CD4-positive, alpha-beta T cell (primary cell): ENCODE measurements around the gene DZIP1. TPM values are rescaled to one million over a fixed set of nuclear protein-coding genes. Genes with fewer than 3 reads are reported as not detected.

Experiments used
- ATAC-seq: fragments of 200-7000 bp; cut with Tn5 transposase; one replicate; pipeline ENCODE4 v1.10.0; 2022; ENCODE audit warnings: mild to moderate bottlenecking; ENCODE audit not compliant: poor library complexity
- CTCF ChIA-PET: fragments of 350-600 bp; sonication (Branson Sonifier 250); formaldehyde crosslinking; loops from one replicate; lab custom pipeline; 2021; ENCODE audit warnings: antibody characterized with exemption, inconsistent platforms; lab: Charles Lee
- POLR2A ChIA-PET: fragments of 350-600 bp; sonication (Branson Sonifier 250); formaldehyde crosslinking; loops from one replicate; lab custom pipeline; 2021; ENCODE audit warnings: antibody characterized with exemption, inconsistent platforms; lab: Charles Lee
- DNase-seq, 14 experiments: peaks; one replicate each; pipeline ENCODE4 v3.0.0-alpha.2; 2013 to 2020; ENCODE audit warnings: mixed read lengths in 2 of 14
- H3K27ac ChIP-seq, 2 donors: one replicate each; pipeline versions ENCODE4 v1.5.1 to v1.7.0; 2013; ENCODE audit warnings: low read length in 2 of 2, low read depth in 1 of 2, mild to moderate bottlenecking in 1 of 2
- H3K27me3 ChIP-seq, 2 experiments: 1 replicate in 1 of 2; 2 replicates in 1 of 2; pipeline versions ENCODE4 v1.6.1 to v1.7.0; 2013; ENCODE audit warnings: low read length in 2 of 2, control low read depth in 1 of 2, mild to moderate bottlenecking in 1 of 2, moderate library complexity in 1 of 2; ENCODE audit not compliant: insufficient read depth in 2 of 2, control insufficient read depth in 1 of 2
- H3K36me3 ChIP-seq: one replicate; pipeline ENCODE4 v1.6.1; 2013; ENCODE audit warnings: low read length, control low read depth; ENCODE audit not compliant: insufficient read depth
- H3K4me1 ChIP-seq: one replicate; pipeline ENCODE4 v1.6.1; 2013; ENCODE audit warnings: low read length, control low read depth; ENCODE audit not compliant: insufficient read depth
- H3K4me3 ChIP-seq: one replicate; pipeline ENCODE4 v1.5.1; 2013; ENCODE audit warnings: mild to moderate bottlenecking, low read length, moderate library complexity
- H3K9me3 ChIP-seq, 2 experiments: 1 replicate in 1 of 2; 2 replicates in 1 of 2; pipeline versions ENCODE4 v1.6.1 to v1.7.0; 2013; ENCODE audit warnings: low read length in 2 of 2, mild to moderate bottlenecking in 2 of 2, control low read depth in 1 of 2, moderate library complexity in 1 of 2; ENCODE audit not compliant: control insufficient read depth in 1 of 2, insufficient read depth in 1 of 2
- H3K27ac Mint-ChIP-seq: one replicate; pipeline ENCODE4 v1.8.0; 2020; ENCODE audit warnings: mixed read lengths
- H3K27me3 Mint-ChIP-seq: one replicate; pipeline ENCODE4 v1.8.0; 2021; ENCODE audit warnings: mixed read lengths
- H3K36me3 Mint-ChIP-seq: one replicate; pipeline ENCODE4 v1.8.0; 2021; ENCODE audit warnings: low read depth, mixed read lengths
- H3K4me1 Mint-ChIP-seq: one replicate; pipeline ENCODE4 v1.8.0; 2021; ENCODE audit warnings: low read depth, mixed read lengths
- H3K4me3 Mint-ChIP-seq: one replicate; pipeline ENCODE4 v1.8.0; 2020; ENCODE audit warnings: mild to moderate bottlenecking, mixed read lengths
- H3K9me3 Mint-ChIP-seq: one replicate; pipeline ENCODE4 v1.8.0; 2020; ENCODE audit warnings: mixed read lengths
- intact Hi-C, 2 experiments: fragments of 100-400 bp; cut with DNase I in 1 of 2; cut with micrococcal nuclease in 1 of 2; formaldehyde crosslinking; loops; one replicate each; pipeline versions ENCODE4 v1.15.1 to v1.9.0; 2023 to 2025; cut with DNase I, micrococcal nuclease
- total RNA-seq, 174 experiments: library from RNA in 2 of 174; stranded (reverse) in 2 of 174; gene quantifications; one replicate each; pipeline ENCODE4 v1.2.3 and lab custom pipeline; 2021 to 2026
- TF ChIP-seq, protein P1 (sequence below): fragments of 200-600 bp; IDR thresholded peaks from one replicate; pipeline ENCODE4 v1.8.0; 2022; ENCODE audit warnings: antibody characterized with exemption, mild to moderate bottlenecking

Gene DZIP1
- total RNA-seq, 2 experiments from 2014 or later = not detected

DNA sequence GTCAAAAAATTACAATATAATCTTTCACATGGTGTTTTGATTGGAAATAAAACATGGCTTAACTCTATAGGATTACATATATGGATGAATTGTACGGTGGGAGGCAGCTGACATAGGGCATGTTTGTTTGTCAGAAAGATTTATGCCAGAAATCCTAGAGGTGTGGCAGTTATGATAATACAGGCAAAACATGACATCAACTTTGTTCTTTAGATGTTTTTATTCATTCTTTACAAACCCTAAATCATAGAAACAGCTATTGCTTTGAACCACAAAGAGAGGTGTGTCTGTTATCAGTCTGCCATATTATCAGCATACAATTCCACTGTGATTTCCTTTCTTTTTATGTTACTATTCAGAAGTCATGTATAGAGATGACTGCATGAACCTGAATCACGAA, 100.2 kb downstream of the DZIP1 start:
- H3K27ac ChIP-seq = no peak overlapping the region
- intact Hi-C loops = no loop called here
- peaks cover 36% of the 10 kb centered on the region for H3K27me3 Mint-ChIP-seq
- ATAC-seq (no peak), DNase-seq (no peak)
- TF ChIP-seq, protein P1, sequence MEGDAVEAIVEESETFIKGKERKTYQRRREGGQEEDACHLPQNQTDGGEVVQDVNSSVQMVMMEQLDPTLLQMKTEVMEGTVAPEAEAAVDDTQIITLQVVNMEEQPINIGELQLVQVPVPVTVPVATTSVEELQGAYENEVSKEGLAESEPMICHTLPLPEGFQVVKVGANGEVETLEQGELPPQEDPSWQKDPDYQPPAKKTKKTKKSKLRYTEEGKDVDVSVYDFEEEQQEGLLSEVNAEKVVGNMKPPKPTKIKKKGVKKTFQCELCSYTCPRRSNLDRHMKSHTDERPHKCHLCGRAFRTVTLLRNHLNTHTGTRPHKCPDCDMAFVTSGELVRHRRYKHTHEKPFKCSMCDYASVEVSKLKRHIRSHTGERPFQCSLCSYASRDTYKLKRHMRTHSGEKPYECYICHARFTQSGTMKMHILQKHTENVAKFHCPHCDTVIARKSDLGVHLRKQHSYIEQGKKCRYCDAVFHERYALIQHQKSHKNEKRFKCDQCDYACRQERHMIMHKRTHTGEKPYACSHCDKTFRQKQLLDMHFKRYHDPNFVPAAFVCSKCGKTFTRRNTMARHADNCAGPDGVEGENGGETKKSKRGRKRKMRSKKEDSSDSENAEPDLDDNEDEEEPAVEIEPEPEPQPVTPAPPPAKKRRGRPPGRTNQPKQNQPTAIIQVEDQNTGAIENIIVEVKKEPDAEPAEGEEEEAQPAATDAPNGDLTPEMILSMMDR = no peak
- CTCF ChIA-PET = no interaction called here
- no peaks in the 10 kb centered on the region for H3K9me3 ChIP-seq
- no peaks in the 10 kb centered on the region for H3K36me3 ChIP-seq
- H3K4me1 ChIP-seq = no peaks in the 10 kb centered on the region
- H3K4me3 Mint-ChIP-seq = no peak overlapping the region
- no peaks in the 10 kb centered on the region for H3K9me3 Mint-ChIP-seq
- H3K36me3 Mint-ChIP-seq = no peaks in the 10 kb centered on the region
- no peak overlapping the region for H3K27ac Mint-ChIP-seq
- POLR2A ChIA-PET = no interaction called here
- no peak overlapping the region for H3K4me3 ChIP-seq
- H3K4me1 Mint-ChIP-seq = no peaks in the 10 kb centered on the region
- H3K27me3 ChIP-seq = peaks cover 3 to 16% of the 10 kb centered on the region in 2 experiments

DNA sequence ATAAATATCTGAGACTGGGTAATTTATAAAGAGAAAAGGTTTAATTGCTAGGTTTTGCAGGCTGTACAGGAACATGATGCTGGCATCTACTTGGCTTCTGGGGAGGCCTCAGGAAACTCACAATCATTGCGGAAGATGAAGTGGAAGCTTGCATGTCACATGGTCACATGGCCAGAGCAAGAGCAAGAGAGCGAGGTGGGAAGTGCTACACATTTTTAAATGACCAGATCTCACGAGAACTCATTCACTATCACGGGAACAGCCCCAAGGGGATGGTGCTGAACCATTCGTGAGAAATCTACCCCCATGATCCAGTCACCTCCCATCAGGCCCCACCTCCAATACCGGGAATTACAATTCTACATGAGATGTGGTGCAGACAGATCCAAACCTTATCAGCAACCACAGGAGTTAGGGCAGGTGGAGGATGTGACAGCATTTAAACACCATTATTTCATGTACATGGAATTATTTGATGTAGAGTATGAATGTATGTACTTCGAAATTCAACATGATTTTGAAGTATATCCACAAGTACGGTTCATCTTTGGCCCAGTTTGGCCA, 102.5 kb downstream of the DZIP1 start:
- H3K4me1 ChIP-seq = no peaks in the 10 kb centered on the region
- CTCF ChIA-PET = no interaction called here
- intact Hi-C loops = no loop called here
- no peaks in the 10 kb centered on the region for H3K9me3 ChIP-seq
- H3K4me3 ChIP-seq = no peak overlapping the region
- H3K27me3 Mint-ChIP-seq = peaks cover 22% of the 10 kb centered on the region
- no peaks in the 10 kb centered on the region for H3K4me1 Mint-ChIP-seq
- peaks cover 0 to 9% of the 10 kb centered on the region in 2 experiments for H3K27me3 ChIP-seq
- TF ChIP-seq, protein P1 = no peak
- POLR2A ChIA-PET = no interaction called here
- no peaks in the 10 kb centered on the region for H3K36me3 Mint-ChIP-seq
- H3K27ac ChIP-seq = no peak overlapping the region
- H3K4me3 Mint-ChIP-seq = no peak overlapping the region
- H3K27ac Mint-ChIP-seq = no peak overlapping the region
- H3K36me3 ChIP-seq = no peaks in the 10 kb centered on the region
- no peaks in the 10 kb centered on the region for H3K9me3 Mint-ChIP-seq
- DNase-seq (no peak), ATAC-seq (no peak)

DNA sequence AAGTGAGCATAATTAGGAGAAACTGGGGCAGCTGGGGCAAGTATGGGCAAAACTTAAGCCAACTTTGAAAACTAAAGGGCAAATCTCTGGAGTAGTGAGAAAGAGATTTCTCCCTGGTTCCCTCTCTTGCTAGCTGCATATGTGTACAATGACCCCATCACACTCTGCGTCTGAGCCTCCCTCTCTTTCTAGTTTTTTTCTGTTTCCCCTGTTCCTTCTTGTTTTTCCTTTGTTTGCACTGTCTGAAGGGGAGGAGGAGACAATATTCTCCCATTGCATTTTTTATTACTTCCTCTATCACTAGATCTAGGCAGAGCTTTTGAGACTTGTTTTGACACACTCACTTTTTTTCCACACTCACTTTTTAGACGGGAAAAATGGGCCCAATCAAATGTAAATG, 103.2 kb downstream of the DZIP1 start:
- TF ChIP-seq, protein P1 = no peak
- H3K27me3 Mint-ChIP-seq = peaks cover 21% of the 10 kb centered on the region
- no peaks in the 10 kb centered on the region for H3K4me1 Mint-ChIP-seq
- H3K27ac Mint-ChIP-seq = no peak overlapping the region
- POLR2A ChIA-PET = no interaction called here
- H3K4me1 ChIP-seq = no peaks in the 10 kb centered on the region
- no peak for ATAC-seq
- no peak overlapping the region for H3K4me3 ChIP-seq
- no peak overlapping the region for H3K27ac ChIP-seq
- H3K9me3 ChIP-seq = no peaks in the 10 kb centered on the region
- DNase-seq = no peak
- no peaks in the 10 kb centered on the region for H3K36me3 ChIP-seq
- intact Hi-C loops = no loop called here
- H3K27me3 ChIP-seq = peaks cover 0 to 9% of the 10 kb centered on the region in 2 experiments
- CTCF ChIA-PET = no interaction called here
- no peak overlapping the region for H3K4me3 Mint-ChIP-seq
- no peaks in the 10 kb centered on the region for H3K9me3 Mint-ChIP-seq
- H3K36me3 Mint-ChIP-seq = no peaks in the 10 kb centered on the region
